ENCODE results near the gene PLK5. TPM values are rescaled to one million over a fixed set of nuclear protein-coding genes. Genes with fewer than 3 reads are reported as not detected.
"Not testable (repeated sequence)": the region's sequence is repeated elsewhere in the genome, so short reads cannot be mapped to it uniquely, and the experiment has no call there.

The PLK5 gene
- total and polyA plus RNA-seq, 2 experiments from 2014 or later = 0.97 to 1.2 TPM

GRCh38 chr19:1496714-1497577 is 26.9 kb upstream of the PLK5 start (continued):
- TF ChIP-seq, protein P1, sequence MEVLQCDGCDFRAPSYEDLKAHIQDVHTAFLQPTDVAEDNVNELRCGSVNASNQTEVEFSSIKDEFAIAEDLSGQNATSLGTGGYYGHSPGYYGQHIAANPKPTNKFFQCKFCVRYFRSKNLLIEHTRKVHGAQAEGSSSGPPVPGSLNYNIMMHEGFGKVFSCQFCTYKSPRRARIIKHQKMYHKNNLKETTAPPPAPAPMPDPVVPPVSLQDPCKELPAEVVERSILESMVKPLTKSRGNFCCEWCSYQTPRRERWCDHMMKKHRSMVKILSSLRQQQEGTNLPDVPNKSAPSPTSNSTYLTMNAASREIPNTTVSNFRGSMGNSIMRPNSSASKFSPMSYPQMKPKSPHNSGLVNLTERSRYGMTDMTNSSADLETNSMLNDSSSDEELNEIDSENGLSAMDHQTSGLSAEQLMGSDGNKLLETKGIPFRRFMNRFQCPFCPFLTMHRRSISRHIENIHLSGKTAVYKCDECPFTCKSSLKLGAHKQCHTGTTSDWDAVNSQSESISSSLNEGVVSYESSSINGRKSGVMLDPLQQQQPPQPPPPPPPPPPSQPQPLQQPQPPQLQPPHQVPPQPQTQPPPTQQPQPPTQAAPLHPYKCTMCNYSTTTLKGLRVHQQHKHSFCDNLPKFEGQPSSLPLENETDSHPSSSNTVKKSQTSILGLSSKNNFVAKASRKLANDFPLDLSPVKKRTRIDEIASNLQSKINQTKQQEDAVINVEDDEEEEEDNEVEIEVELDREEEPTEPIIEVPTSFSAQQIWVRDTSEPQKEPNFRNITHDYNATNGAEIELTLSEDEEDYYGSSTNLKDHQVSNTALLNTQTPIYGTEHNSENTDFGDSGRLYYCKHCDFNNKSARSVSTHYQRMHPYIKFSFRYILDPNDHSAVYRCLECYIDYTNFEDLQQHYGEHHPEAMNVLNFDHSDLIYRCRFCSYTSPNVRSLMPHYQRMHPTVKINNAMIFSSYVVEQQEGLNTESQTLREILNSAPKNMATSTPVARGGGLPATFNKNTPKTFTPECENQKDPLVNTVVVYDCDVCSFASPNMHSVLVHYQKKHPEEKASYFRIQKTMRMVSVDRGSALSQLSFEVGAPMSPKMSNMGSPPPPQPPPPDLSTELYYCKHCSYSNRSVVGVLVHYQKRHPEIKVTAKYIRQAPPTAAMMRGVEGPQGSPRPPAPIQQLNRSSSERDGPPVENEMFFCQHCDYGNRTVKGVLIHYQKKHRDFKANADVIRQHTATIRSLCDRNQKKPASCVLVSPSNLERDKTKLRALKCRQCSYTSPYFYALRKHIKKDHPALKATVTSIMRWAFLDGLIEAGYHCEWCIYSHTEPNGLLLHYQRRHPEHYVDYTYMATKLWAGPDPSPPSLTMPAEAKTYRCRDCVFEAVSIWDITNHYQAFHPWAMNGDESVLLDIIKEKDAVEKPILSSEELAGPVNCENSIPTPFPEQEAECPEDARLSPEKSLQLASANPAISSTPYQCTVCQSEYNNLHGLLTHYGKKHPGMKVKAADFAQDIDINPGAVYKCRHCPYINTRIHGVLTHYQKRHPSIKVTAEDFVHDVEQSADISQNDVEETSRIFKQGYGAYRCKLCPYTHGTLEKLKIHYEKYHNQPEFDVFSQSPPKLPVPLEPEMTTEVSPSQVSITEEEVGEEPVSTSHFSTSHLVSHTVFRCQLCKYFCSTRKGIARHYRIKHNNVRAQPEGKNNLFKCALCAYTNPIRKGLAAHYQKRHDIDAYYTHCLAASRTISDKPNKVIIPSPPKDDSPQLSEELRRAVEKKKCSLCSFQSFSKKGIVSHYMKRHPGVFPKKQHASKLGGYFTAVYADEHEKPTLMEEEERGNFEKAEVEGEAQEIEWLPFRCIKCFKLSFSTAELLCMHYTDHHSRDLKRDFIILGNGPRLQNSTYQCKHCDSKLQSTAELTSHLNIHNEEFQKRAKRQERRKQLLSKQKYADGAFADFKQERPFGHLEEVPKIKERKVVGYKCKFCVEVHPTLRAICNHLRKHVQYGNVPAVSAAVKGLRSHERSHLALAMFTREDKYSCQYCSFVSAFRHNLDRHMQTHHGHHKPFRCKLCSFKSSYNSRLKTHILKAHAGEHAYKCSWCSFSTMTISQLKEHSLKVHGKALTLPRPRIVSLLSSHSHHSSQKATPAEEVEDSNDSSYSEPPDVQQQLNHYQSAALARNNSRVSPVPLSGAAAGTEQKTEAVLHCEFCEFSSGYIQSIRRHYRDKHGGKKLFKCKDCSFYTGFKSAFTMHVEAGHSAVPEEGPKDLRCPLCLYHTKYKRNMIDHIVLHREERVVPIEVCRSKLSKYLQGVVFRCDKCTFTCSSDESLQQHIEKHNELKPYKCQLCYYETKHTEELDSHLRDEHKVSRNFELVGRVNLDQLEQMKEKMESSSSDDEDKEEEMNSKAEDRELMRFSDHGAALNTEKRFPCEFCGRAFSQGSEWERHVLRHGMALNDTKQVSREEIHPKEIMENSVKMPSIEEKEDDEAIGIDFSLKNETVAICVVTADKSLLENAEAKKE (CRISPR knock-in tag; IDR thresholded peaks at IDR 0.05) = no peak
- TF ChIP-seq ZNF331 (CRISPR knock-in tag; IDR thresholded peaks at IDR 0.05; ENCODE audit: low read depth) = no peak

DNA sequence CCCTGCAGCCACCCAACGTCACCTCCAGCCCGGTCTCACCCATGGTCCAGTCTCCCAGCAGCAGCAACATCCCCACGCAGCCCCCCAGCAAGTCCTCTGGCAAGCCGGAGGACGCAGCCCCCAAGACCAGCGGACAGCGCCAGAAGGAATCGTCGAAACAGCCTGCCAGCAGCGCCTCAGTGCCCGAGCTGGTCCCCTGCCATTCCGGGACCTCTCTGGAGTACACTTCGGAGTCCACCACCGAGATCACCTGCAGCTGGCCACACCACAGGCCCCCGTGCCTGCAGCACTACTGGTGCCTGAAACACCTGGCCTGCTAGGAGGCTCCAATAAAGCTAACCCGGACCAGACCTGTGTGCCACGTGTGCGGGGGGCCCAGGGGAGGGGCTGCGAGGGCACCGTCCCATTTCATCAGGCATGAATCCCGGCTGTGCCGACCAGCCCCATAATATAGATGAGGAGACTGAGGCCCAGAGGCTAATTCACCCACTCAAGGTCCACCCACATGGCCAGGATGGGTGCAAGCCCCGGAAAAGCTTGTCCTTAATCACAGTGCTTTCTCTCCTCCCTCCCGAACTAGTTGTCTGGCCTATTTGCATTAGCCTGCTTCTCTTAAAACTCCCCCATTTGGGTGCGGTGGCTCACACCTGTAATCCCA is 26.2 kb upstream of the PLK5 start:
- DNase-seq (ENCODE audit: low spot score) = no peak
- Histone ChIP-seq H3K4me1 (ENCODE audit: insufficient read depth) (0 out of 2 replicates have a peak, but pooled peaks cover under 1% of the 10 kb centered on the region), H3F3A (replicated peaks; ENCODE audit: low read depth) (0 out of 2 replicates have a peak, but pooled peaks cover 4% of the 10 kb centered on the region), H3K79me2 (replicated peaks; ENCODE audit: insufficient read depth) (no peaks in the 10 kb centered on the region), H3K36me3 (ENCODE audit: insufficient read depth) (no peaks in the 10 kb centered on the region), H4K20me1 (replicated peaks; ENCODE audit: insufficient read depth) (no peaks in the 10 kb centered on the region), H3K4me3 (no peak overlapping the region), H2AFZ (no peak overlapping the region), H3K9me2 (ENCODE audit: insufficient read depth) (no peaks in the 10 kb centered on the region), H3K4me2 (no peak overlapping the region), H3K27me3 (ENCODE audit: insufficient read depth) (peaks cover 4% of the 10 kb centered on the region), H3K27ac (ENCODE audit: low read depth) (no peak overlapping the region)
- Mint-ChIP-seq H3K9me3 (peaks cover 15% of the 10 kb centered on the region; the same call in 2 of the 3 replicates), H3K27me3 (ENCODE audit: insufficient read depth, low read depth, poor library complexity) (peaks cover 19% of the 10 kb centered on the region), H3K4me3 (no peak overlapping the region), H3K36me3 (ENCODE audit: low read depth) (no peaks in the 10 kb centered on the region; the same call in 2 of the 3 replicates), H3K27ac (no peak overlapping the region), H3K4me1 (no peaks in the 10 kb centered on the region)
- ATAC-seq = no peak
- TF ChIP-seq ZNF331 (CRISPR knock-in tag; IDR thresholded peaks at IDR 0.05; ENCODE audit: low read depth) (no peak), CREB1 (CRISPR knock-in tag; IDR thresholded peaks at IDR 0.05; ENCODE audit: low read depth) (no peak), REST (IDR thresholded peaks at IDR 0.05; ENCODE audit: unreplicated experiment) (no peak)

GRCh38 chr19:1499231-1499630 is 24.6 kb upstream of the PLK5 start:
- peaks cover 15% of the 10 kb centered on the region; the same call in 2 of the 3 replicates for H3K9me3 Mint-ChIP-seq
- peaks cover 25% of the 10 kb centered on the region for H3K27me3 Mint-ChIP-seq (ENCODE audit: insufficient read depth, low read depth, poor library complexity)
- not testable (repeated sequence) for H3K27ac ChIP-seq (ENCODE audit: low read depth); H3K36me3 ChIP-seq (ENCODE audit: insufficient read depth); H3F3A ChIP-seq (replicated peaks; ENCODE audit: low read depth); H3K4me3 Mint-ChIP-seq; H3K36me3 Mint-ChIP-seq (ENCODE audit: low read depth); H4K20me1 ChIP-seq (replicated peaks; ENCODE audit: insufficient read depth); H3K4me2 ChIP-seq; H3K4me3 ChIP-seq; H2AFZ ChIP-seq; H3K9me2 ChIP-seq (ENCODE audit: insufficient read depth); H3K4me1 ChIP-seq (ENCODE audit: insufficient read depth); H3K4me1 Mint-ChIP-seq; H3K79me2 ChIP-seq (replicated peaks; ENCODE audit: insufficient read depth); H3K27ac Mint-ChIP-seq; DNase-seq (ENCODE audit: low spot score); ATAC-seq
- peaks cover 12% of the 10 kb centered on the region for H3K27me3 ChIP-seq (ENCODE audit: insufficient read depth)

All from GM23338 (cell line).